HG02571 (cell line): ENCODE data around the gene SHLD2.
"Not testable (repeated sequence)": the region's sequence is repeated elsewhere in the genome, so short reads cannot be mapped to it uniquely, and the experiment has no call there.

Experiments
- ATAC-seq: cut with Tn5 transposase; IDR thresholded peaks from one replicate; pipeline ENCODE4 v1.9.1; 2021; ENCODE audit warnings: mild to moderate bottlenecking, moderate library complexity; ENCODE audit not compliant: unreplicated experiment

The SHLD2 gene

GRCh38 chr10:87211848-87212247 lies 116.8 kb downstream of the SHLD2 start:
- ATAC-seq, result not testable (repeated sequence)

DNA sequence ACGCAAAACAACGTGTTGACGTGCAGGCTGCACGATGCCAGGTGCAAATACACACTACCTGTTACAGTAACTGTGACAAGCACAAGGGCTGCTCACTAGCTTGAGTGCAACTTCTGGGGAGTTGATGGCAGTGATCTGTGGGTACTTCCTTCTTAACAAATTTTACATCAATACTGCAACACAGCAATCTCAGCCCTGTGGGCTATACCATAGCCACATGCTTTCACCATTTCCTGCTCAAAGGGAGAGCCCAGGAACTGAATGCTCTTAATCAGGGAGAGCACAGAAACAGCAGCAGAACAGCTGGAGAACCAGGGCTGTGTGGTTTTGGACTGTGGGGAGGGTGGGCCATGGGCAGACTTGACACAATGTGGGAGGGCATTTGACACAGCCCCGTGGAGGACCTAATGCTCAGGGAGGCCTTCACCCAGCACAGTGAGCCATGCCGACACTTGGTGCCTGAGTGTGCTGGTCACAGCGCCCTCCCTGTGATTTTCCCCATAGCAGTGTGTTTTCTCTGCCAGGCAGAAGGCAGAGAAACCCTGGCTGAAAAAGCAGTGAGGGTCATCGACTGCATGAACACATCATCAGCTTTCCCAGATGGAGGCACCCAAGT lies 118.3 kb downstream of the SHLD2 start:
- not testable (repeated sequence) for ATAC-seq

DNA sequence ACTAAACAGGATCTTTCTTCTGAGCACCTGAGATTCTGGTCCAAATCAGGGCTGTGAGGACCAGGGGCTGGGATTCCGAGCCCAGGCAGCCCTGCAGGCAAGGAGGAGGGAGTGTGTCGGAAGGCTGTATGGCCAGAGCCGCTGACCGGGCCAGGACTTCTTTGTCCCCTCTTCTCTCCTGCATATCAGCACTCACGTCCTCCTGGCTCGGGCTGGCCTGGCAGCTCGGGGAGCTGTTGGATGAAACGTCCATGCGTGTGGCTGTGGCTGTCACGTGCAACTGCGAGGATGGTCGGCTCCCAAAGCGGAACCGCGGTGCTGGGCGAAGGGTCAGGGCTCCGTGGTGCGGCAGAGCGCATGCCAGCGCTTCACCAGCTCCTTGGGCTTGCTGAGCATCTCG lies 118.8 kb downstream of the SHLD2 start:
- not testable (repeated sequence) for ATAC-seq

DNA sequence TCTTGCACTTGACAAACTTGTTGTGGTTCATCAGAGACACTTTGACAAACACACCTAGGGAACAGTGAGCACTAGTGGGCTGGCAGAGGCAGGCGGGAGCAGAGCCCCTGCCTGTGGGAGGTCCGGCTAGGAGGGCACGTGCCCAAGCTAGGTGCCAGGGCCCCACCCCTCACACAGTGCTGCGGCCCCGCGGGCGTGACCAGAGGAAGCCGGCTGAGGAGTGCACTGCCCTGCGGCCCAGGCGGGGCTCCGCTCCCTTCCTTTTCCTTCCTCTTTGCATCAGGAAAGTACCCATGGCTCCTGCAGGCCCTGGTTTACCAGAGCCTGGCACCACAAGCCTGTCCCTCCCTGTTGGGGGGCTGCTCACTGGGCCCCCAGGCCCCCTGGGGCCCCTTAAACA lies 121.1 kb downstream of the SHLD2 start:
- ATAC-seq, result not testable (repeated sequence)

DNA sequence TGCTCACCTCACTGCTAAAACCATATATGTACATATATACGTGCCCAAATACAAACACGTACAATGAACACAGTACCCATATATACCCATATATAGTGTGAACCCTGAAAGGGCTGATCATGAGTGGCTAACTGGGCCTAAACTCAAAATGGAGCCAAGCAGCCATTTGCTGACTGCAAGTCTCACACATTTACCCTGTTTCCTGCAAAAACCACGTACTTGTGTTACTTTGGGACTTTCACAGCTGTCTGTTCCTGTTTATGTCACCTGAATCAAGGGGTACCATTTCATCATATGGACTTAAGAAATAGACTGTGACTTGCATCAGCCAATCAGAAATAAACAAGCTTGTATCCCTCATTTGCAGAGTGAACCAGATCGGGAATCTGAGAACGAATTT lies 124.4 kb downstream of the SHLD2 start:
- ATAC-seq, result not testable (repeated sequence)

DNA sequence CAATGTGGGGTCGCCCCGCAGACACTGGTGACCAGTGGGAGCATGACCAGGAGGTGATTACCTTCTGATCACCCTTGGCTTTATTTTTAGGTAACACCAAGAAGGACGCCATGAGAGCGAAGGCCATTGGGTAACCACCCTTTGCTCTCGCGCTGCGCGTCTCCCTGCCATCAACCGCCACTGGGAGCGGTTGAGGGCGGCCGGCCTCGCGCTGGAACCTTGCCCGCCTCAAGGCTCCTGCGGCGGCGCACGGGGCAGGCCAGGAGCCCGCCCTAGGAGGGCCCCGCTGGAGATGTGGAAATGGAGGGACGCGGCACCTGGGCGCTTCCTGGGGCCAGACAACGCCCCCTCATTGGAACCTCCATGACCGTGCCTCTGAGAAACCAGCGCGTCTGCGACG lies 127.8 kb downstream of the SHLD2 start:
- not testable (repeated sequence) for ATAC-seq

DNA sequence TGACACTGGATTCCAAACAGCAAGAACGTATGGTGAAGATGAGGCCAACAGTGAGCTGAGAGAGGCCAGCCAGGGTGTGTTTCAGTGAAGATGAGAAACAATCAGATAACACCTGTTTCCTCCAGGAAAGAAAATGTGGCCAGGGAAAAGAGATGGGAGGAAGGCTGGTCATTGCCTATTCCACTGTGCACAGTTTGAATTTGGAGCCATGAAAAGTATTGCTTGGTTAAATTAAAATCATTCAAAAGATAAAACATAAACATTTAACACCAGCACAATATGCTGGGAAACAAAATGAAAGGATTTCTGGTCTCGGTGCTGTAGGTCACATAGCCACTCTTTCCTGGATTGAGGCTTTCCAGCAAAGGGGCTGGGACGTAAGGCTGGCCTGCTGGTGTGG lies 130.1 kb downstream of the SHLD2 start, which contains the start of gene NUTM2A:
NUTM2A (plus strand) TSS at position 301 of the 400 bp plus-strand sequence. CDS start 383 bp downstream, outside the sequence.
- ATAC-seq, result not testable (repeated sequence)

DNA sequence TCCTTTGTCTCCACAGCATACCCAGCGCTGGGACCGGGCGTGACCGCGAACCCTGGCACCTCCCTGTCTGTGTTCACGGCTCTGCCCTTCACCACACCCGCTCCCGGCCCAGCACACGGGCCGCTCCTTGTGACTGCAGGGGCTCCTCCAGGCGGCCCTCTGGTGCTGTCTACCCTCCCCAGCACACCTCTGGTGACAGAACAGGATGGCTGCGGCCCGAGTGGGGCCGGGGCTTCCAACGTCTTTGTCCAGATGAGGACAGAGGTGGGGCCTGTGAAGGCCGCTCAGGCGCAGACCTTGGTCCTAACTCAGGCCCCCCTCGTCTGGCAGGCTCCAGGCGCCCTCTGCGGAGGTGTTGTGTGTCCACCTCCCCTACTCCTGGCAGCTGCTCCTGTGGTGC lies 133.2 kb downstream of the SHLD2 start:
- ATAC-seq, result not testable (repeated sequence)

GRCh38 chr10:87229211-87229610 lies 134.2 kb downstream of the SHLD2 start:
- not testable (repeated sequence) for ATAC-seq

- not testable (repeated sequence) for ATAC-seq
Observed at GRCh38 chr10:87234854-87235253, 139.8 kb downstream of the SHLD2 start.

DNA sequence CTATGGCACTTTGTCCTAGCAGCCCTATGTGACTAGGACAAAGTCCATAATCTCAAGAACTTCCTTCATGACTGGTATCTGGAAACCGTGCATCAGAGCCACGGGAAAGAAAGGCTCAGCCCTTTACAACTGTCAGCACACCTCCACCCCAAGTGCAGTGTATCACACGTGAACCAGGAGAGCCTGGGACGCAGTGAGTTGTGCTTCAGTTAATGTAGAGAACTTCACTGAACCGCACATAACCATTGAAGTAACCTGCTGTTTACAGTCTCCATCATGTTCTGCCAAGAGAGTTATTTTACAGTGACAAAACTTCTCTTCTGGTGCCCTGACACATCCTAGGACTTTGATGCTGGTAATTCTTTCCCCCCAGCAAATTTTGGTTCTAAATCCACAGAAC lies 142.2 kb downstream of the SHLD2 start:
- not testable (repeated sequence) for ATAC-seq

- ATAC-seq, result not testable (repeated sequence)
Observed at GRCh38 chr10:87239346-87239808, 144.4 kb downstream of the SHLD2 start.
